PC-9 (cell line): ENCODE results near the gene USP34. TPM values are rescaled to one million over a fixed set of nuclear protein-coding genes. Genes with fewer than 3 reads are reported as not detected.

Experiments used
- BruUV-seq: library from RNA; stranded (reverse); fragments of 400-500 nt; replicated peaks from 2 replicates; lab custom pipeline; 2021; lab: Mats Ljungman, UMichigan
- CTCF ChIA-PET: fragments of 300-600 bp; sonication (Branson Sonifier 250); formaldehyde crosslinking; loops from one replicate; lab custom pipeline; 2022; ENCODE audit warnings: antibody characterized with exemption; lab: Charles Lee
- POLR2A ChIA-PET: fragments of 300-600 bp; sonication (Branson Sonifier 250); formaldehyde crosslinking; loops from one replicate; lab custom pipeline; 2022; ENCODE audit warnings: antibody characterized with exemption; ENCODE audit not compliant: unreplicated experiment; lab: Charles Lee
- DNase-seq, 2 experiments: peaks; one replicate each; pipeline versions ENCODE4 v3.0.0 to v3.0.0-alpha.2; 2015 to 2022; ENCODE audit warnings: mixed read lengths in 1 of 2
- H2AFZ ChIP-seq: fragments of 200-600 bp; sonication (generic); 2 replicates; pipeline ENCODE4 v1.8.1; 2017; ENCODE audit warnings: antibody characterized with exemption
- H3F3A ChIP-seq: fragments of 200-600 bp; sonication (generic); 2 replicates; pipeline ENCODE4 v1.8.1; 2017; ENCODE audit warnings: antibody characterized with exemption, mild to moderate bottlenecking, low read depth; ENCODE audit not compliant: insufficient read depth
- H3K27ac ChIP-seq: fragments of 200-600 bp; sonication (generic); 2 replicates; pipeline ENCODE4 v1.6.1; 2016; ENCODE audit warnings: mixed run types
- H3K27me3 ChIP-seq: fragments of 200-600 bp; sonication (generic); 2 replicates; pipeline ENCODE4 v1.6.1; 2016; ENCODE audit warnings: low read depth, mixed run types; ENCODE audit not compliant: insufficient read depth
- H3K36me3 ChIP-seq: fragments of 200-600 bp; sonication (generic); 2 replicates; pipeline ENCODE4 v1.6.1; 2016; ENCODE audit warnings: low read depth, mixed run types
- H3K4me1 ChIP-seq: fragments of 200-600 bp; sonication (generic); replicated peaks from 2 replicates; pipeline ENCODE4 v1.6.1; 2016; ENCODE audit warnings: mixed run types; ENCODE audit not compliant: insufficient read depth
- H3K4me2 ChIP-seq: fragments of 200-600 bp; sonication (generic); 2 replicates; pipeline ENCODE4 v1.6.1; 2017; ENCODE audit warnings: mixed run types
- H3K4me3 ChIP-seq: fragments of 200-600 bp; sonication (generic); 2 replicates; pipeline ENCODE4 v1.6.1; 2016; ENCODE audit warnings: mixed run types
- H3K79me2 ChIP-seq: fragments of 200-600 bp; sonication (generic); 2 replicates; pipeline ENCODE4 v1.6.1; 2017; ENCODE audit warnings: low read depth, mixed run types
- H3K9me2 ChIP-seq: fragments of 200-600 bp; sonication (generic); 2 replicates; pipeline ENCODE4 v1.8.1; 2017; ENCODE audit warnings: mild to moderate bottlenecking; ENCODE audit not compliant: insufficient read depth
- H3K9me3 ChIP-seq: fragments of 200-600 bp; sonication (generic); 2 replicates; pipeline ENCODE4 v1.8.1; 2016; ENCODE audit warnings: low read depth; ENCODE audit not compliant: insufficient read depth
- H4K20me1 ChIP-seq: fragments of 200-600 bp; sonication (generic); 2 replicates; pipeline ENCODE4 v1.8.1; 2017; ENCODE audit not compliant: insufficient read depth
- CTCF ChIP-seq: fragments of 200-600 bp; sonication (generic); conservative IDR thresholded peaks from 2 replicates; pipeline ENCODE4 v1.6.1; 2017; ENCODE audit warnings: mixed run types, antibody characterized with exemption, mild to moderate bottlenecking, moderate library complexity
- EZH2 ChIP-seq: fragments of 200-600 bp; sonication (generic); IDR thresholded peaks from 2 replicates; pipeline ENCODE4 v1.8.0; 2017; ENCODE audit warnings: antibody characterized with exemption, low read depth
- intact Hi-C: fragments of 100-400 bp; cut with micrococcal nuclease; formaldehyde crosslinking; loops from one replicate; pipeline ENCODE4 v1.10.0; 2022; ENCODE audit not compliant: unreplicated experiment
- total RNA-seq: library from RNA; stranded (reverse); gene quantifications from 2 replicates; pipeline ENCODE4 v1.2.3, GENCODE V29; 2021

The USP34 gene
- total RNA-seq, 1 experiment from 2014 or later, result 120 TPM

- CTCF ChIA-PET, result no interaction called here
Observed at GRCh38 chr2:61356958-61357350, 113.9 kb downstream of the USP34 start.

GRCh38 chr2:61356261-61356957 is 114.5 kb downstream of the USP34 start:
- no peaks in the 10 kb centered on the region for H3K9me2 ChIP-seq
- no peak overlapping the region for H3K4me3 ChIP-seq
- TF ChIP-seq EZH2 (no peak), CTCF (no peak)
- BruUV-seq, result TSS peak; percentile 21
- no peak overlapping the region for H2AFZ ChIP-seq
- H3K79me2 ChIP-seq, result peaks cover 52% of the 10 kb centered on the region
- POLR2A ChIA-PET, result no interaction called here
- H4K20me1 ChIP-seq, result peaks cover 9% of the 10 kb centered on the region; the same call in 1 of the 2 replicates
- H3F3A ChIP-seq, result peaks cover 11% of the 10 kb centered on the region; the same call in 1 of the 2 replicates
- no peaks in the 10 kb centered on the region for H3K27me3 ChIP-seq
- no peak overlapping the region for H3K4me2 ChIP-seq
- peaks cover 18% of the 10 kb centered on the region for H3K9me3 ChIP-seq
- no peaks in the 10 kb centered on the region for H3K4me1 ChIP-seq
- DNase-seq, result peak in 1 of 2 experiments; percentile 39
- H3K27ac ChIP-seq, result 0 out of 2 replicates have a peak overlapping the region, but pooled peaks have one; percentile 38
- intact Hi-C loops, result loop anchor here (10.0 kb wide), 1 partner anchor 278 kb away; no protein-coding TSS in a partner anchor
- H3K36me3 ChIP-seq, result peaks cover 22% of the 10 kb centered on the region
- CTCF ChIA-PET, result no interaction called here

More at GRCh38 chr2:61356958-61357350, 113.9 kb downstream of the USP34 start:
- Histone ChIP-seq H3K27me3 (no peaks in the 10 kb centered on the region), H3K9me2 (no peaks in the 10 kb centered on the region), H3K4me1 (no peaks in the 10 kb centered on the region), H3K4me3 (no peak overlapping the region), H3K36me3 (peaks cover 25% of the 10 kb centered on the region), H2AFZ (no peak overlapping the region), H3K4me2 (no peak overlapping the region), H4K20me1 (peaks cover 9% of the 10 kb centered on the region; the same call in 1 of the 2 replicates), H3F3A (peaks cover 11% of the 10 kb centered on the region; the same call in 1 of the 2 replicates), H3K27ac (0 out of 2 replicates have a peak overlapping the region, but pooled peaks have one; percentile 38), H3K9me3 (peaks cover 18% of the 10 kb centered on the region), H3K79me2 (peaks cover 56% of the 10 kb centered on the region)
- POLR2A ChIA-PET, result no interaction called here
- BruUV-seq, result no TSS peak
- TF ChIP-seq CTCF, result no peak
- TF ChIP-seq EZH2, result no peak
- intact Hi-C loops, result loop anchor here (10.0 kb wide), 1 partner anchor 278 kb away; no protein-coding TSS in a partner anchor
- no peak for DNase-seq

GRCh38 chr2:61354543-61355197 is 116.2 kb downstream of the USP34 start:
- peaks cover 21% of the 10 kb centered on the region for H3K36me3 ChIP-seq
- no peaks in the 10 kb centered on the region for H4K20me1 ChIP-seq
- H2AFZ ChIP-seq, result no peak overlapping the region
- no peak overlapping the region for H3K27ac ChIP-seq
- ChIA-PET CTCF (no interaction called here), POLR2A (no interaction called here)
- 0 out of 2 replicates have a peak overlapping the region, but pooled peaks have one; percentile 9 for H3K4me3 ChIP-seq
- peaks cover 18% of the 10 kb centered on the region for H3K9me3 ChIP-seq
- no peaks in the 10 kb centered on the region for H3K9me2 ChIP-seq
- peaks cover 35% of the 10 kb centered on the region for H3K79me2 ChIP-seq
- H3K4me2 ChIP-seq, result no peak overlapping the region
- no peak for DNase-seq
- intact Hi-C loops, result loop anchor here (10.0 kb wide), 1 partner anchor 280 kb away; no protein-coding TSS in a partner anchor
- no peaks in the 10 kb centered on the region for H3K4me1 ChIP-seq
- H3K27me3 ChIP-seq, result no peaks in the 10 kb centered on the region
- no peak for TF ChIP-seq CTCF
- peaks cover 11% of the 10 kb centered on the region; the same call in 1 of the 2 replicates for H3F3A ChIP-seq
- no TSS peak for BruUV-seq
